Esophagus muscularis mucosa (tissue), 4 donors: ENCODE results near the gene TMEM258. TPM values are rescaled to one million over a fixed set of nuclear protein-coding genes. Genes with fewer than 3 reads are reported as not detected.

ENCODE experiments used
- DNase-seq: peaks from one replicate; pipeline ENCODE4 v3.0.0-alpha.2; 2017; ENCODE audit errors: extremely low spot score
- H3K27ac ChIP-seq, 4 donors: fragments of 200-600 bp; sonication (generic); replicated peaks in 1 of 4; 1 replicate in 3 of 4; 2 replicates in 1 of 4; pipeline ENCODE4 v1.5.1; 2016 to 2019; ENCODE audit warnings: mild to moderate bottlenecking in 1 of 4
- H3K27me3 ChIP-seq, 4 donors: fragments of 200-600 bp; sonication (generic); one replicate each; pipeline versions ENCODE4 v1.5.1 to v1.6.0; 2016 to 2019
- H3K36me3 ChIP-seq, 4 donors: fragments of 200-600 bp; sonication (generic); one replicate each; pipeline ENCODE4 v1.5.1; 2016 to 2019
- H3K4me1 ChIP-seq, 4 donors: fragments of 200-600 bp; sonication (generic); one replicate each; pipeline ENCODE4 v1.5.1; 2016 to 2019
- H3K4me3 ChIP-seq, 4 donors: fragments of 200-600 bp; sonication (generic); 1 replicate in 2 of 4; 2 replicates in 2 of 4; pipeline ENCODE4 v1.5.1; 2016 to 2019; ENCODE audit warnings: mild to moderate bottlenecking in 4 of 4, moderate library complexity in 1 of 4
- H3K9me3 ChIP-seq, 4 donors: fragments of 200-600 bp; sonication (generic); 1 replicate in 3 of 4; 2 replicates in 1 of 4; pipeline ENCODE4 v1.5.1; 2016 to 2019
- CTCF ChIP-seq, 3 experiments: fragments of 200-600 bp in 2 of 3; fragments of 450-650 bp in 1 of 3; sonication (generic) in 2 of 3; IDR thresholded peaks; one replicate each; pipeline ENCODE4 v1.5.1; 2017 to 2019; ENCODE audit warnings: antibody characterized with exemption in 3 of 3, mild to moderate bottlenecking in 2 of 3, moderate library complexity in 1 of 3
- EP300 ChIP-seq: sonication (generic); formaldehyde crosslinking; IDR thresholded peaks from one replicate; pipeline ENCODE4 v1.6.1; 2017; ENCODE audit warnings: antibody characterized with exemption
- POLR2A ChIP-seq: fragments of 450-650 bp; IDR thresholded peaks from one replicate; pipeline ENCODE4 v1.6.1; 2017; ENCODE audit warnings: antibody characterized with exemption, moderate library complexity, mild to moderate bottlenecking, low read depth
- POLR2AphosphoS5 ChIP-seq, 2 donors: sonication (generic); formaldehyde crosslinking; IDR thresholded peaks; one replicate each; pipeline ENCODE4 v1.6.1; 2017; ENCODE audit warnings: antibody characterized with exemption in 2 of 2
- WGBS: methylation state at CpG from one replicate; pipeline ENCODE4 v1.1.5; 2018; 5-methylcytosine and 5-hydroxymethylcytosine counted together
- intact Hi-C: fragments of 100-400 bp; cut with DNase I; formaldehyde crosslinking; loops from one replicate; pipeline ENCODE4 v1.15.1; 2023
- total RNA-seq, 4 donors: library from RNA; depleted of rRNA; stranded (reverse); fragments of >200 nt; gene quantifications; one replicate each; pipeline versions ENCODE4 v1.1.0 to v1.2.1, GENCODE V29; 2016

The TMEM258 gene
- total RNA-seq, 4 donors from 2014 or later = 34.5 to 48.2 (median 43.8) TPM

- no peaks in the 10 kb centered on the region for H3K36me3 ChIP-seq
- no peaks in the 10 kb centered on the region for H3K9me3 ChIP-seq
- DNase-seq = no peak
- TF ChIP-seq POLR2AphosphoS5 (IDR thresholded peaks at IDR 0.05) = no peak
- TF ChIP-seq EP300 = no peak
- no peak for TF ChIP-seq POLR2A
- no peak for TF ChIP-seq CTCF (IDR thresholded peaks at IDR 0.05)
- intact Hi-C loops = no loop called here
- peaks cover 0 to 7% (median 0%) of the 10 kb centered on the region in 4 donors for H3K27me3 ChIP-seq
- WGBS = 28% methylated on average over 8 of the region's 33 CpGs
- H3K27ac ChIP-seq = no peak overlapping the region
- H3K4me1 ChIP-seq = peaks cover 0 to 7% (median 3%) of the 10 kb centered on the region in 4 donors
- H3K4me3 ChIP-seq = no peak overlapping the region
Measured at GRCh38 chr11:61769169-61769920, 23.1 kb downstream of the TMEM258 start.

GRCh38 chr11:61768376-61769076 is 23.9 kb downstream of the TMEM258 start:
- no peak overlapping the region for H3K27ac ChIP-seq
- TF ChIP-seq CTCF (IDR thresholded peaks at IDR 0.05) = no peak
- no peak for TF ChIP-seq POLR2AphosphoS5 (IDR thresholded peaks at IDR 0.05)
- TF ChIP-seq POLR2A = no peak
- TF ChIP-seq EP300 = no peak
- H3K4me1 ChIP-seq = peaks cover 0 to 7% (median 3%) of the 10 kb centered on the region in 4 donors
- intact Hi-C loops = no loop called here
- 68% methylated on average over 9 of the region's 11 CpGs for WGBS
- no peaks in the 10 kb centered on the region for H3K36me3 ChIP-seq
- peaks cover 0 to 16% (median 0%) of the 10 kb centered on the region in 4 donors for H3K27me3 ChIP-seq
- H3K9me3 ChIP-seq = no peaks in the 10 kb centered on the region
- DNase-seq = no peak
- no peak overlapping the region for H3K4me3 ChIP-seq

GRCh38 chr11:61766353-61766841 is 26.0 kb downstream of the TMEM258 start:
- peaks cover 0 to 37% (median 5%) of the 10 kb centered on the region in 4 donors for H3K27me3 ChIP-seq
- DNase-seq = no peak
- TF ChIP-seq POLR2AphosphoS5 (IDR thresholded peaks at IDR 0.05) = no peak
- no peak for TF ChIP-seq EP300
- TF ChIP-seq POLR2A = no peak
- TF ChIP-seq CTCF (IDR thresholded peaks at IDR 0.05) = no peak
- no peak overlapping the region for H3K4me3 ChIP-seq
- H3K27ac ChIP-seq = no peak overlapping the region
- 61% methylated on average over 10 of the region's 13 CpGs for WGBS
- no peaks in the 10 kb centered on the region for H3K9me3 ChIP-seq
- peaks cover 0 to 7% (median 3%) of the 10 kb centered on the region in 4 donors for H3K4me1 ChIP-seq
- no peaks in the 10 kb centered on the region for H3K36me3 ChIP-seq
- intact Hi-C loops = no loop called here

GRCh38 chr11:61765550-61766253 is 26.7 kb downstream of the TMEM258 start:
- Histone ChIP-seq H3K36me3 (no peaks in the 10 kb centered on the region), H3K27me3 (peaks cover 0 to 44% (median 5%) of the 10 kb centered on the region in 4 donors), H3K9me3 (no peaks in the 10 kb centered on the region), H3K4me3 (no peak overlapping the region), H3K27ac (no peak overlapping the region), H3K4me1 (peaks cover 0 to 7% (median 3%) of the 10 kb centered on the region in 4 donors)
- 84% methylated on average over 6 of the region's 26 CpGs for WGBS
- TF ChIP-seq POLR2A (no peak), CTCF (IDR thresholded peaks at IDR 0.05) (no peak), EP300 (no peak)
- no peak for DNase-seq
- intact Hi-C loops = no loop called here
